Keratinocyte (primary cell): ENCODE results near the gene BICD1. TPM values are rescaled to one million over a fixed set of nuclear protein-coding genes. Genes with fewer than 3 reads are reported as not detected.

ENCODE experiments used
- DNase-seq: peaks from one replicate; pipeline ENCODE4 v3.0.0-alpha.2; 2011; ENCODE audit warnings: low read depth, missing footprints, low spot score
- FAIRE-seq: peaks from 2 replicates; lab custom pipeline; 2011; peaks lifted over from hg19 to GRCh38; lab: Jason Lieb, UNC
- H2AFZ ChIP-seq: 2 replicates; pipeline ENCODE4 v1.6.0; 2012; ENCODE audit warnings: low read length, control low read depth, inconsistent platforms; ENCODE audit not compliant: control insufficient read depth
- H3K27ac ChIP-seq: 2 replicates; pipeline ENCODE4 v1.5.1; 2011; ENCODE audit warnings: low read length; ENCODE audit not compliant: control insufficient read depth, insufficient read depth
- H3K27me3 ChIP-seq: 3 replicates; pipeline ENCODE4 v1.6.0; 2011; ENCODE audit warnings: low read length; ENCODE audit not compliant: control insufficient read depth, insufficient read depth; ENCODE audit errors: extremely low read depth
- H3K36me3 ChIP-seq, 2 experiments: 2 replicates in 1 of 2; 3 replicates in 1 of 2; pipeline ENCODE4 v1.5.1; 2011; ENCODE audit warnings: low read length in 2 of 2, mild to moderate bottlenecking in 1 of 2; ENCODE audit not compliant: control insufficient read depth in 2 of 2, insufficient read depth in 2 of 2; ENCODE audit errors: extremely low read depth in 1 of 2
- H3K4me1 ChIP-seq: 3 replicates; pipeline ENCODE4 v1.5.1; 2011; ENCODE audit warnings: low read length; ENCODE audit not compliant: control insufficient read depth, insufficient read depth; ENCODE audit errors: extremely low read depth
- H3K4me2 ChIP-seq: 3 replicates; pipeline ENCODE4 v1.6.0; 2011; ENCODE audit warnings: low read depth, low read length; ENCODE audit not compliant: control insufficient read depth, insufficient read depth; ENCODE audit errors: extremely low read depth
- H3K4me3 ChIP-seq, 3 experiments: fragments of 200-600 bp in 1 of 3; sonication (generic) in 1 of 3; 2 replicates in 2 of 3; 3 replicates in 1 of 3; pipeline ENCODE4 v1.5.1; 2011 to 2016; ENCODE audit warnings: low read length in 3 of 3, mild to moderate bottlenecking in 3 of 3, control low read depth in 2 of 3, inconsistent platforms in 1 of 3, low read depth in 1 of 3, mixed read lengths in 1 of 3, mixed run types in 1 of 3, moderate library complexity in 1 of 3; ENCODE audit not compliant: control insufficient read depth in 2 of 3, insufficient read depth in 2 of 3; ENCODE audit errors: extremely low read depth in 1 of 3
- H3K79me2 ChIP-seq: 2 replicates; pipeline ENCODE4 v1.6.0; 2012; ENCODE audit warnings: low read length; ENCODE audit not compliant: control insufficient read depth, insufficient read depth
- H3K9ac ChIP-seq: 3 replicates; pipeline ENCODE4 v1.6.0; 2011; ENCODE audit warnings: low read length; ENCODE audit not compliant: control insufficient read depth, insufficient read depth; ENCODE audit errors: extremely low read depth
- H3K9me1 ChIP-seq: 3 replicates; pipeline ENCODE4 v1.6.0; 2011; ENCODE audit warnings: low read length; ENCODE audit not compliant: control insufficient read depth, insufficient read depth; ENCODE audit errors: extremely low read depth
- H3K9me3 ChIP-seq: 2 replicates; pipeline ENCODE4 v1.5.1; 2012; ENCODE audit warnings: low read depth, low read length; ENCODE audit not compliant: control insufficient read depth
- H4K20me1 ChIP-seq: 3 replicates; pipeline ENCODE4 v1.6.0; 2011; ENCODE audit warnings: low read length; ENCODE audit not compliant: control insufficient read depth, insufficient read depth; ENCODE audit errors: extremely low read depth
- CTCF ChIP-seq, 3 experiments: IDR thresholded peaks in 1 of 3; conservative IDR thresholded peaks in 1 of 3; optimal IDR thresholded peaks in 1 of 3; 2 replicates in 2 of 3; 3 replicates in 1 of 3; pipeline versions ENCODE3 to v1.5.1; 2011; ENCODE audit warnings: low read length in 3 of 3, mild to moderate bottlenecking in 3 of 3, moderate library complexity in 2 of 3, control low read depth in 1 of 3, inconsistent platforms in 1 of 3; ENCODE audit not compliant: insufficient read depth in 2 of 3; ENCODE audit errors: extremely low read depth in 1 of 3
- EZH2 ChIP-seq: IDR thresholded peaks from one replicate; pipeline ENCODE4 v1.6.1; 2012; ENCODE audit warnings: inconsistent platforms, mild to moderate bottlenecking, low read length, moderate library complexity
- dilution Hi-C: fragments of 300-500 bp; cut with MboI; formaldehyde crosslinking; loops from one replicate; pipeline ENCODE4 v1.7.0; 2020; ENCODE audit warnings: low sequenced_read_pairs; ENCODE audit not compliant: extremely low pct_ligation_motif_present
- polyA plus RNA-seq, 5 experiments: library from polyadenylated mRNA; depleted of rRNA in 3 of 5; stranded (reverse) in 3 of 5; stranded (forward) in 1 of 5; unstranded in 1 of 5; fragments of >200 nt; gene quantifications; 1 replicate in 1 of 5; 2 replicates in 3 of 5; 3 replicates in 1 of 5; pipeline versions ENCODE4 v1.2.1 to v1.2.3, GENCODE V29; 2011 to 2012; ENCODE audit warnings: missing spikeins in 2 of 5, low read depth in 1 of 5, low replicate concordance in 1 of 5

Gene BICD1
- polyA plus RNA-seq, 1 donor (not counting 4 experiments of a cell fraction or from before 2014, with no cell fraction given): 10.2 TPM

- Histone ChIP-seq H3K79me2 (peaks cover 10% of the 10 kb centered on the region), H3K9me1 (no peaks in the 10 kb centered on the region), H3K27me3 (no peaks in the 10 kb centered on the region), H3K27ac (no peak overlapping the region), H3K9ac (no peak overlapping the region), H3K36me3 (no peaks in the 10 kb centered on the region), H3K9me3 (no peaks in the 10 kb centered on the region), H3K4me2 (no peak overlapping the region), H4K20me1 (no peaks in the 10 kb centered on the region), H2AFZ (no peak overlapping the region), H3K4me1 (peaks cover 29% of the 10 kb centered on the region), H3K4me3 (no peak overlapping the region)
- FAIRE-seq (no peak), DNase-seq (no peak)
- dilution Hi-C loops: no loop called here
- TF ChIP-seq EZH2 (no peak), CTCF (optimal IDR thresholded peaks at IDR 0.05 in 1 of 3, IDR thresholded peaks at IDR 0.05 in 1 of 3, conservative IDR thresholded peaks at IDR 0.05 in 1 of 3; ENCODE audit: extremely low read depth in 1 of 3, insufficient read depth in 2 of 3, low read length in 3 of 3) (no peak)
Observed at GRCh38 chr12:32118806-32119205, 12.2 kb downstream of the BICD1 start.

DNA sequence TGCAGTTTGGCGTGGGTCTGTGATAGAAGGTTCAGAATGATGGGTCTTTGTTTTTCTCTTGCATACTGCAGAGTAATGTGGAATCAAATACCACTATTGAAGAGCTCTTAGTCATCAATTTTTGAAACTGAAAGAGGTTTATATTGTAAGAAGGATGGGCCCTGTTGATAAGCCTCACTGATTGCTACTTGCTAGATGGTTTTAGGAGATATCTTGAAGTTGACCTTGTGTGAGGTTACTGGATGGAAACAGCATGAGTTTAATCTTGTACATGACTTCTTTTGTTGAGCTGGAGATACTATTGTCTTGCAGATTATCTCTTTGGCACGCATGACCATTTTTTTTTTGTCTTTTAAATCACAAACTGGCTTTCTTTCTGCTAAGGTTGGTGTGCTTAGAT lies 13.8 kb downstream of the BICD1 start:
- no peak overlapping the region for H3K4me3 ChIP-seq
- H3K79me2 ChIP-seq: peaks cover 14% of the 10 kb centered on the region
- FAIRE-seq (no peak), DNase-seq (no peak)
- no peaks in the 10 kb centered on the region for H3K27me3 ChIP-seq
- peaks cover 21% of the 10 kb centered on the region for H3K4me1 ChIP-seq
- H3K4me2 ChIP-seq: no peak overlapping the region
- no peak overlapping the region for H3K9ac ChIP-seq
- no peaks in the 10 kb centered on the region for H3K9me1 ChIP-seq
- dilution Hi-C loops: no loop called here
- no peak for TF ChIP-seq CTCF (optimal IDR thresholded peaks at IDR 0.05 in 1 of 3, IDR thresholded peaks at IDR 0.05 in 1 of 3, conservative IDR thresholded peaks at IDR 0.05 in 1 of 3; ENCODE audit: extremely low read depth in 1 of 3, insufficient read depth in 2 of 3, low read length in 3 of 3)
- no peak for TF ChIP-seq EZH2
- no peaks in the 10 kb centered on the region for H3K36me3 ChIP-seq
- H3K9me3 ChIP-seq: no peaks in the 10 kb centered on the region
- H3K27ac ChIP-seq: no peak overlapping the region
- H4K20me1 ChIP-seq: no peaks in the 10 kb centered on the region
- no peak overlapping the region for H2AFZ ChIP-seq
